OCI-LY1 (cell line): ENCODE measurements around the gene CBFA2T2.

Source experiments
- H2AFZ ChIP-seq: fragments of 200-600 bp; sonication (generic), shearing (Covaris generic); 2 replicates; pipeline ENCODE4 v1.6.0; 2014; ENCODE audit warnings: antibody characterized with exemption, mild to moderate bottlenecking, low read length
- H3F3A ChIP-seq: fragments of 200-600 bp; sonication (generic), shearing (Covaris generic); 2 replicates; pipeline ENCODE4 v1.6.0; 2014; ENCODE audit warnings: mild to moderate bottlenecking, antibody characterized with exemption, low read length, moderate library complexity; ENCODE audit not compliant: insufficient read depth
- H3K27ac ChIP-seq: fragments of 200-600 bp; sonication (generic); 2 replicates; pipeline ENCODE4 v1.5.1; 2014; ENCODE audit warnings: low read length, mixed run types, mild to moderate bottlenecking, low read depth; ENCODE audit not compliant: poor library complexity, severe bottlenecking
- H3K27me3 ChIP-seq: fragments of 200-600 bp; sonication (generic); 2 replicates; pipeline ENCODE4 v1.6.0; 2014; ENCODE audit warnings: antibody characterized with exemption, mild to moderate bottlenecking, low read length, moderate library complexity; ENCODE audit not compliant: insufficient read depth
- H3K36me3 ChIP-seq: fragments of 200-600 bp; sonication (generic); 2 replicates; pipeline ENCODE4 v1.6.1; 2014; ENCODE audit warnings: mild to moderate bottlenecking, antibody characterized with exemption, low read length, moderate library complexity, mixed read lengths; ENCODE audit not compliant: insufficient read depth
- H3K4me1 ChIP-seq: fragments of 200-600 bp; sonication (generic); 2 replicates; pipeline ENCODE4 v1.5.1; 2014; ENCODE audit warnings: mild to moderate bottlenecking, low read length, moderate library complexity; ENCODE audit not compliant: insufficient read depth, severe bottlenecking
- H3K4me2 ChIP-seq: fragments of 200-600 bp; sonication (generic), shearing (Covaris generic); 2 replicates; pipeline ENCODE4 v1.6.1; 2014; ENCODE audit warnings: low read length
- H3K4me3 ChIP-seq: fragments of 200-600 bp; sonication (generic); 2 replicates; pipeline ENCODE4 v1.5.1; 2014; ENCODE audit warnings: low read length, low read depth, mild to moderate bottlenecking, mixed read lengths; ENCODE audit not compliant: poor library complexity, severe bottlenecking
- H3K79me2 ChIP-seq: fragments of 200-600 bp; shearing (Covaris generic); 2 replicates; pipeline ENCODE4 v1.6.1; 2016; ENCODE audit warnings: mixed run types, low read length, mixed read lengths; ENCODE audit not compliant: insufficient read depth
- H3K9ac ChIP-seq: fragments of 200-600 bp; sonication (generic), shearing (Covaris generic); 2 replicates; pipeline ENCODE4 v1.6.1; 2014; ENCODE audit warnings: mild to moderate bottlenecking, low read length, mixed read lengths
- H3K9me2 ChIP-seq: fragments of 200-600 bp; sonication (generic), shearing (Covaris generic); 2 replicates; pipeline ENCODE4 v1.6.1; 2014; ENCODE audit warnings: low read depth, mild to moderate bottlenecking, low read length, mixed read lengths
- H3K9me3 ChIP-seq: fragments of 200-600 bp; shearing (Covaris generic); 2 replicates; pipeline ENCODE4 v1.6.1; 2014; ENCODE audit warnings: low read length, mixed read lengths
- H4K20me1 ChIP-seq: fragments of 200-600 bp; sonication (generic), shearing (Covaris generic); 2 replicates; pipeline ENCODE4 v1.6.0; 2016; ENCODE audit warnings: mild to moderate bottlenecking, low read length; ENCODE audit not compliant: insufficient read depth
- CTCF ChIP-seq: fragments of 200-600 bp; sonication (generic), shearing (Covaris generic); IDR thresholded peaks from 2 replicates; pipeline ENCODE4 v1.5.1; 2017; ENCODE audit warnings: mild to moderate bottlenecking, antibody characterized with exemption, low read length, moderate library complexity, mixed read lengths
- EZH2 ChIP-seq: fragments of 200-600 bp; sonication (generic), shearing (Covaris generic); IDR thresholded peaks from 2 replicates; pipeline ENCODE4 v1.8.0; 2017; ENCODE audit warnings: borderline replicate concordance, mixed run types, mild to moderate bottlenecking, antibody characterized with exemption, low read length, moderate library complexity, mixed read lengths

Gene CBFA2T2

DNA sequence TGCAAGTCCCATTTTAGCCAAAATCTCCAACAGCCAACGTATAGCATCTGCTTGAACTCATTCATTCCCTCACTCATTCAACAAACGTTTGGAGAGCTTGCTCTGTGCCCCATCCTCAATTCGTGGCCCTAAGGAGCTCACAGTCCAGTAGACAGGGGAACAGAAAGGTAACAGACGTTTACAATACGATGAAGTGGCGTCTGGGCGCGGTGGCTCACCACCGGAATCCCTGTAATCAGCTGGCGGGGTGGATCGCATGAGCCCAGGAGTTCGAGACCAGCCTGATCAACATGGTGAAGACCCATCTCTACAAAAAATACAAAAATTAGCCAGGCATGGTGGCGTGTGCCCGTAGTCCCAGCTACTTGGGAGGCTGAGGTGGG, 197.1 kb downstream of the CBFA2T2 start:
- Histone ChIP-seq H3K9me3 (no peaks in the 10 kb centered on the region), H3K27ac (peak overlapping the region; percentile 81), H3K4me3 (peak overlapping the region; percentile 51)

DNA sequence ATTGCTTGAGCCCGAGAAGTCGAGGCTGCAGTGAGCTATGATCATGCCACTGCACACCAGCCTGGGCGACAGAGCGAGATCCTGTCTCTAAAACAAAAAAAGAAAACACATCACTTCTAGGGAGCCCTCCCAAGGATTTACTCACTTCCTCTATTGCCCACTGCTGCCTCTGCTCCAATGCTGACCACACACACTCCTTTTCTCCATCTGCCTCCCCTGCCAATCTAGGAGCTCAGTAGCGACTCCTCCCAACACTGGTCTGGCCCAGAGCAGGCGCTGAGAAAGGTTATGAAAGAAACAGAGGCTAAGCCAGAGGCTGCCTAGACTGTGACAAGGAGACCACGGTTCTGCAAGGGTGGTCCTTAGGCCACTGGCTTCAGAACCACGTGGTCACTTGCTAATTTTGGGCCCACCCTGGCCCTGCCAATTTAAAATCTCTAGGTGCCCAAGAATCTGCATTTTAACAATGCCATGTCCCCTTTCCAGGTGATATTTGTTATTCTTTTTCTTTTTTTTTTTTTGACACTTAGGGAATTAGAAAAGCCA, 197.5 kb downstream of the CBFA2T2 start:
- H3K9me3 ChIP-seq, result no peaks in the 10 kb centered on the region
- H3K4me2 ChIP-seq, result no peak overlapping the region; the same call in 1 of the 2 replicates
- TF ChIP-seq CTCF (no peak), EZH2 (no peak)
- peak overlapping the region; percentile 17; the same call in 1 of the 2 replicates for H3K9ac ChIP-seq
- H3K27me3 ChIP-seq, result no peaks in the 10 kb centered on the region
- no peaks in the 10 kb centered on the region for H3F3A ChIP-seq
- no peaks in the 10 kb centered on the region for H4K20me1 ChIP-seq
- H3K36me3 ChIP-seq, result 0 out of 2 replicates have a peak, but pooled peaks cover 6% of the 10 kb centered on the region
- H2AFZ ChIP-seq, result no peak overlapping the region
- H3K9me2 ChIP-seq, result no peaks in the 10 kb centered on the region
- H3K4me1 ChIP-seq, result peaks cover 68% of the 10 kb centered on the region
- peaks cover 25% of the 10 kb centered on the region for H3K79me2 ChIP-seq
- peak overlapping the region; percentile 81 for H3K27ac ChIP-seq
- no peak overlapping the region for H3K4me3 ChIP-seq

More for the DNA sequence above, 197.1 kb downstream of the CBFA2T2 start:
- H3F3A ChIP-seq, result no peaks in the 10 kb centered on the region
- H3K79me2 ChIP-seq, result peaks cover 26% of the 10 kb centered on the region
- 0 out of 2 replicates have a peak, but pooled peaks cover 7% of the 10 kb centered on the region for H3K36me3 ChIP-seq
- no peaks in the 10 kb centered on the region for H4K20me1 ChIP-seq
- peaks cover 72% of the 10 kb centered on the region for H3K4me1 ChIP-seq
- no peaks in the 10 kb centered on the region for H3K9me2 ChIP-seq
- H3K27me3 ChIP-seq, result no peaks in the 10 kb centered on the region
- peak overlapping the region; percentile 55 for H3K9ac ChIP-seq
- no peak overlapping the region for H2AFZ ChIP-seq
- H3K4me2 ChIP-seq, result peak overlapping the region; percentile 69
- TF ChIP-seq CTCF, result no peak
- no peak for TF ChIP-seq EZH2

GRCh38 chr20:33687993-33688937, 198.4 kb downstream of the CBFA2T2 start:
- H3K9me3 ChIP-seq, result no peaks in the 10 kb centered on the region
- H3K4me3 ChIP-seq, result no peak overlapping the region
- H3K4me2 ChIP-seq, result no peak overlapping the region
- H2AFZ ChIP-seq, result no peak overlapping the region
- no peaks in the 10 kb centered on the region for H3F3A ChIP-seq
- H3K27me3 ChIP-seq, result no peaks in the 10 kb centered on the region
- H3K9ac ChIP-seq, result peak overlapping the region; percentile 13; the same call in 1 of the 2 replicates
- H3K9me2 ChIP-seq, result no peaks in the 10 kb centered on the region
- no peaks in the 10 kb centered on the region for H4K20me1 ChIP-seq
- H3K27ac ChIP-seq, result peak overlapping the region; percentile 81
- H3K4me1 ChIP-seq, result peaks cover 64% of the 10 kb centered on the region
- H3K79me2 ChIP-seq, result peaks cover 17% of the 10 kb centered on the region
- no peak for TF ChIP-seq CTCF
- H3K36me3 ChIP-seq, result 0 out of 2 replicates have a peak, but pooled peaks cover 3% of the 10 kb centered on the region
